Measurements from ENCODE around the gene CYLD.
A peak's percentile ranks its signal among the peaks of the same experiment; 100 is the strongest.

Gene CYLD

GRCh38 chr16:50739031-50739430 is 2.9 kb upstream of the CYLD start:
- H3K27ac ChIP-seq: no peak overlapping the region

GRCh38 chr16:50740736-50741135 is 1.1 kb upstream of the CYLD start:
- no peak overlapping the region for H3K27ac ChIP-seq
- DNase-seq (ENCODE audit: low spot score): no peak
- TF ChIP-seq CTCF (IDR thresholded peaks at IDR 0.05): no peak
- H3K4me3 ChIP-seq: no peak overlapping the region

More at GRCh38 chr16:50739031-50739430, 2.9 kb upstream of the CYLD start:
- no peak for TF ChIP-seq CTCF (IDR thresholded peaks at IDR 0.05)
- no peak overlapping the region for H3K4me3 ChIP-seq
- no peak for DNase-seq (ENCODE audit: low spot score)

- Histone ChIP-seq H3K4me3 (peak overlapping the region; percentile 99), H3K27ac (peak overlapping the region; percentile 77 to 95)
- no peak for DNase-seq (ENCODE audit: low spot score)
- no peak for TF ChIP-seq CTCF (IDR thresholded peaks at IDR 0.05)
These were observed 583 bp upstream of the CYLD start for GRCh38 chr16:50741225-50741780.

- peak overlapping the region; percentile 99 for H3K4me3 ChIP-seq
- TF ChIP-seq CTCF (IDR thresholded peaks at IDR 0.05): no peak
These were observed 802 bp downstream of the CYLD start for GRCh38 chr16:50742576-50743200.

GRCh38 chr16:50743581-50744225 is 1.8 kb downstream of the CYLD start:
- H3K4me3 ChIP-seq: peak overlapping the region; percentile 99
- peak overlapping the region; percentile 95 for H3K27ac ChIP-seq
- no peak for DNase-seq (ENCODE audit: low spot score)
- no peak for TF ChIP-seq CTCF (IDR thresholded peaks at IDR 0.05)

More at GRCh38 chr16:50742576-50743200, 802 bp downstream of the CYLD start:
- peak overlapping the region; percentile 95 for H3K27ac ChIP-seq
- DNase-seq (ENCODE audit: low spot score): no peak

- Histone ChIP-seq H3K27ac (no peak overlapping the region), H3K4me3 (no peak overlapping the region)
- TF ChIP-seq CTCF (IDR thresholded peaks at IDR 0.05): no peak
- no peak for DNase-seq (ENCODE audit: low spot score)
These were observed 3.0 kb downstream of the CYLD start for GRCh38 chr16:50744881-50745280.

GRCh38 chr16:50745940-50746339 is 4.1 kb downstream of the CYLD start:
- no peak for DNase-seq (ENCODE audit: low spot score)
- no peak for TF ChIP-seq CTCF (IDR thresholded peaks at IDR 0.05)
- Histone ChIP-seq H3K27ac (no peak overlapping the region), H3K4me3 (no peak overlapping the region)

Data from coronary artery (tissue), 2 donors.